Stomach (tissue), 4 donors: ENCODE results near the gene IQCB1.

ENCODE experiments used
- POLR2A ChIP-seq, 4 donors: fragments of 450-650 bp; IDR thresholded peaks; one replicate each; pipeline ENCODE4 v1.6.1; 2016; ENCODE audit warnings: antibody characterized with exemption in 4 of 4, control low read depth in 2 of 4, mild to moderate bottlenecking in 1 of 4, moderate library complexity in 1 of 4
- TF ChIP-seq, protein P1 (sequence below), 7 experiments: fragments of 450-650 bp in 4 of 7; fragments of 200-600 bp in 3 of 7; sonication (generic) in 3 of 7; IDR thresholded peaks; one replicate each; pipeline ENCODE4 v1.5.1; 2016 to 2019; ENCODE audit warnings: antibody characterized with exemption in 7 of 7, control low read depth in 2 of 7, mild to moderate bottlenecking in 1 of 7

DNA sequence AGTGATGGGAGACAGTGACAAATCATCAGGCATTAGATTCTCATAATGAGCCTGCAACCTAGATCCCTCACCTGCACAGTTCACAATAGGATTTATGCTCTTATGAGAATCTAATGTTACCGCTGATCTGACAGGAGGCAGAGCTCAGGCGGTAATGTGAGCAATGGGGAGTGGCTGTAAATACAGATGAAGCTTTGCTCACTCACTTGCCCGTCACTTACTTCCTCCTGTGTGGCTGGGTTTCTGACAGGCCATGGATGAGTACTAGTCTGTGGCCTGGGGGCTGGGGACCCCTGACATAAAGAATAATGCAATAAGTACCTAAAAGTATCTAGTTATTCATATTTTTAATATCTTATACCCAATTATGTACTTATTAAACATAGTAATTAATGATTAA lies 15.6 kb downstream of the IQCB1 start:
- TF ChIP-seq, protein P1, sequence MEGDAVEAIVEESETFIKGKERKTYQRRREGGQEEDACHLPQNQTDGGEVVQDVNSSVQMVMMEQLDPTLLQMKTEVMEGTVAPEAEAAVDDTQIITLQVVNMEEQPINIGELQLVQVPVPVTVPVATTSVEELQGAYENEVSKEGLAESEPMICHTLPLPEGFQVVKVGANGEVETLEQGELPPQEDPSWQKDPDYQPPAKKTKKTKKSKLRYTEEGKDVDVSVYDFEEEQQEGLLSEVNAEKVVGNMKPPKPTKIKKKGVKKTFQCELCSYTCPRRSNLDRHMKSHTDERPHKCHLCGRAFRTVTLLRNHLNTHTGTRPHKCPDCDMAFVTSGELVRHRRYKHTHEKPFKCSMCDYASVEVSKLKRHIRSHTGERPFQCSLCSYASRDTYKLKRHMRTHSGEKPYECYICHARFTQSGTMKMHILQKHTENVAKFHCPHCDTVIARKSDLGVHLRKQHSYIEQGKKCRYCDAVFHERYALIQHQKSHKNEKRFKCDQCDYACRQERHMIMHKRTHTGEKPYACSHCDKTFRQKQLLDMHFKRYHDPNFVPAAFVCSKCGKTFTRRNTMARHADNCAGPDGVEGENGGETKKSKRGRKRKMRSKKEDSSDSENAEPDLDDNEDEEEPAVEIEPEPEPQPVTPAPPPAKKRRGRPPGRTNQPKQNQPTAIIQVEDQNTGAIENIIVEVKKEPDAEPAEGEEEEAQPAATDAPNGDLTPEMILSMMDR (IDR thresholded peaks at IDR 0.05), result no peak
- TF ChIP-seq POLR2A (IDR thresholded peaks at IDR 0.05), result no peak
